ENCODE measurements around the gene PATJ. TPM values are rescaled to one million over a fixed set of nuclear protein-coding genes. Genes with fewer than 3 reads are reported as not detected.

Gene PATJ
- total RNA-seq, 4 donors from 2014 or later: 54.9 to 187 (median 62.1) TPM

GRCh38 chr1:61851235-61851634 lies 109.0 kb downstream of the PATJ start:
- Histone ChIP-seq H3K9me3 (no peaks in the 10 kb centered on the region), H3K27ac (no peak overlapping the region), H3K27me3 (no peaks in the 10 kb centered on the region), H3K4me1 (no peaks in the 10 kb centered on the region), H3K4me3 (no peak overlapping the region), H3K36me3 (peaks cover 3% of the 10 kb centered on the region)
- WGBS: 68% methylated on average over 6 of the region's 6 CpGs
- TF ChIP-seq POLR2A (IDR thresholded peaks at IDR 0.05) (no peak), EP300 (IDR thresholded peaks at IDR 0.05) (no peak), POLR2AphosphoS5 (IDR thresholded peaks at IDR 0.05) (no peak)
- TF ChIP-seq, protein P1, sequence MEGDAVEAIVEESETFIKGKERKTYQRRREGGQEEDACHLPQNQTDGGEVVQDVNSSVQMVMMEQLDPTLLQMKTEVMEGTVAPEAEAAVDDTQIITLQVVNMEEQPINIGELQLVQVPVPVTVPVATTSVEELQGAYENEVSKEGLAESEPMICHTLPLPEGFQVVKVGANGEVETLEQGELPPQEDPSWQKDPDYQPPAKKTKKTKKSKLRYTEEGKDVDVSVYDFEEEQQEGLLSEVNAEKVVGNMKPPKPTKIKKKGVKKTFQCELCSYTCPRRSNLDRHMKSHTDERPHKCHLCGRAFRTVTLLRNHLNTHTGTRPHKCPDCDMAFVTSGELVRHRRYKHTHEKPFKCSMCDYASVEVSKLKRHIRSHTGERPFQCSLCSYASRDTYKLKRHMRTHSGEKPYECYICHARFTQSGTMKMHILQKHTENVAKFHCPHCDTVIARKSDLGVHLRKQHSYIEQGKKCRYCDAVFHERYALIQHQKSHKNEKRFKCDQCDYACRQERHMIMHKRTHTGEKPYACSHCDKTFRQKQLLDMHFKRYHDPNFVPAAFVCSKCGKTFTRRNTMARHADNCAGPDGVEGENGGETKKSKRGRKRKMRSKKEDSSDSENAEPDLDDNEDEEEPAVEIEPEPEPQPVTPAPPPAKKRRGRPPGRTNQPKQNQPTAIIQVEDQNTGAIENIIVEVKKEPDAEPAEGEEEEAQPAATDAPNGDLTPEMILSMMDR (IDR thresholded peaks at IDR 0.05): no peak
- DNase-seq (ENCODE audit: low spot score in 2 of 2): no peak

GRCh38 chr1:61851849-61852669 lies 109.8 kb downstream of the PATJ start:
- H3K36me3 ChIP-seq: peaks cover 10% of the 10 kb centered on the region
- 65% methylated on average over 6 of the region's 6 CpGs for WGBS
- no peak for DNase-seq (ENCODE audit: low spot score in 2 of 2)
- no peak overlapping the region for H3K27ac ChIP-seq
- TF ChIP-seq, protein P1 (IDR thresholded peaks at IDR 0.05): peak; percentile 49 to 54
- TF ChIP-seq POLR2A (IDR thresholded peaks at IDR 0.05): no peak
- no peak overlapping the region for H3K4me3 ChIP-seq
- H3K4me1 ChIP-seq: no peaks in the 10 kb centered on the region
- no peaks in the 10 kb centered on the region for H3K27me3 ChIP-seq
- H3K9me3 ChIP-seq: no peaks in the 10 kb centered on the region

DNA sequence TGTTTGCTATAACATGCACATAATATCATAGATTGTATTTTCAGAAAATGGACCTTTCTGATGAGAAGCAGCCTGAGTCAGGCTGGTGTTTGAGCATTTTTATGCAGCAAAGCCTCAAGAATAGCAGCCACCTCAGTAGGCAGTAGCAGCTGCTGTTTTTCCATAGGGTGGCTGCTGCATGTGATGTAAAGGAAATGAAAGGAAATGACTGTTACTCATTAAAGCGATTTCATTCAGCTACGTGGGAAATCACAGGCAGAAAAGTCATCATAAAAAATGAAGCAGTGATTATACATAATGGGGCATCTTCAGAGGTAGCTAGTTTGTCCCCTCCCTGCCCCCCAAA lies 110.4 kb downstream of the PATJ start:
- DNase-seq (ENCODE audit: low spot score in 2 of 2): no peak
- no peaks in the 10 kb centered on the region for H3K4me1 ChIP-seq
- H3K4me3 ChIP-seq: no peak overlapping the region
- no peaks in the 10 kb centered on the region for H3K27me3 ChIP-seq
- no peaks in the 10 kb centered on the region for H3K9me3 ChIP-seq
- H3K27ac ChIP-seq: no peak overlapping the region
- 88% methylated on average over 2 of the region's 2 CpGs for WGBS
- TF ChIP-seq, protein P1 (IDR thresholded peaks at IDR 0.05): no peak
- TF ChIP-seq POLR2AphosphoS5 (IDR thresholded peaks at IDR 0.05): no peak
- no peak for TF ChIP-seq POLR2A (IDR thresholded peaks at IDR 0.05)
- TF ChIP-seq EP300 (IDR thresholded peaks at IDR 0.05): no peak
- peaks cover 10% of the 10 kb centered on the region for H3K36me3 ChIP-seq

DNA sequence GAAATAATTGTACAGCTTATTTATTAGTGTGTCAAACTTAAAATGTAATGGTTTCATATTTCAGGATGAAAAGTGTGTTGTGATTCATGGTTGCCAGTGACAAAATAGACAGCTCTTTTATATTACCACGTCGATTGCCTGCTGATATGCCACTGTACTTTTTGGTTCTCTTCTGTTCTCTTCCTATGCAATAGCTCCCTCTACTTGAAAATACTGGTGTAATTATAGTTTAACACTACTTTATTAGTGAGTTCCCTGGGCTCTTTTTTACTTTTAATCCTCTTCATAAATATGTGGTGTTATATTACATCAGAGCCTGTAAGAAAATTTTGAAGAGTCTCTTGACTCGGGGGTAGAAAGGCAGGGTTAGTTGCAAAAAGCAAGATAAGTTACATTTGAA lies 111.3 kb downstream of the PATJ start:
- H3K36me3 ChIP-seq: peaks cover 10% of the 10 kb centered on the region
- DNase-seq (ENCODE audit: low spot score in 2 of 2): no peak
- H3K4me3 ChIP-seq: no peak overlapping the region
- no peak overlapping the region for H3K27ac ChIP-seq
- H3K4me1 ChIP-seq: no peaks in the 10 kb centered on the region
- WGBS: 40% methylated on average over 3 of the region's 3 CpGs
- TF ChIP-seq, protein P1 (IDR thresholded peaks at IDR 0.05): peak in 1 of 2 donors; percentile 9
- TF ChIP-seq POLR2A (IDR thresholded peaks at IDR 0.05): no peak
- H3K9me3 ChIP-seq: no peaks in the 10 kb centered on the region
- no peaks in the 10 kb centered on the region for H3K27me3 ChIP-seq

DNA sequence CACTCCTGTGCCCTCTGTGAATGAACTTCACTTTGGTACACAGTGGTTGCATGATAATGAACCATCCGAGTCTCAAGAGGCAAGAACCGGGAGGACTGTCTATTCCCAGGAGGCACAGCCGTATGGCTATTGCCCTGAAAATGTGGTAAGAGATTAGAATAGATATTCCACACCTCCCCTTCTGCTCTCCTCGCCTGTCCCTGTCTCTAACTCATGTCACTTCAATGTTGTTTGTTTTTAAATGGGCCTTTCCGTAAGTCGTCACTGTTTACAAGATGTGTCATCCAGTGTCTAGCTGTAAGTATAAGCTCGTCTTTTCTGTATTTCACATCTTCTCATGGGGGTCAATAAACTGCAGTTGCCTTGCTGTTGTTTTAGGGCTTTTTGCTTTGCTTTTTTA lies 122.2 kb downstream of the PATJ start:
- Histone ChIP-seq H3K27ac (no peak overlapping the region), H3K27me3 (no peaks in the 10 kb centered on the region), H3K36me3 (peaks cover 26% of the 10 kb centered on the region), H3K4me1 (no peaks in the 10 kb centered on the region), H3K9me3 (no peaks in the 10 kb centered on the region), H3K4me3 (no peak overlapping the region)
- TF ChIP-seq POLR2AphosphoS5 (IDR thresholded peaks at IDR 0.05) (no peak), EP300 (IDR thresholded peaks at IDR 0.05) (no peak), POLR2A (IDR thresholded peaks at IDR 0.05) (no peak)
- TF ChIP-seq, protein P1 (IDR thresholded peaks at IDR 0.05): no peak
- 90% methylated on average over 7 of the region's 7 CpGs for WGBS
- DNase-seq (ENCODE audit: low spot score in 2 of 2): no peak
